NCI-H2029 (cell line): ENCODE measurements around the gene ERGIC1.

ENCODE experiments used
- DNase-seq: peaks from one replicate; lab custom pipeline; 2025; lab: John Stamatoyannopoulos, UW

Gene ERGIC1

DNA sequence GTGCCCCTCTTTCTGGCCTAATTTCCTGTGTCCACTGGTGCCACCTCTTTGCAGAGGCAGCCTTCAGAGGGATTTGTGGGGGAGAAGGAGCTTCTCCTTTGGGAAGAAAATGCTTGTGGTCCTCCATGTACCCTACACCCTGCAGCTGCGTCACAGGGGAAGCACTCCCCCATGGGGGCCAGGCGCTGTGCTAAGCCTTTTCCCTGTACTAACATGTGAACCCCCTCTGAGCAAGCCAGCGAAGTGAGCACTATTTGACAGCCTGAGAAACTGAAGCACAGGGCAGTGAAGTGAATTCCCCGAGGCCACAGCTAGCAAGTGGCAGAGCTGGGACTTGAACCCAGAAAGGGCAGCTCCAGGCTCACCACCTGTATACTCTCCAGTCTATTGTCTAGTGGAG lies 32.3 kb downstream of the ERGIC1 start:
- no peak for DNase-seq

DNA sequence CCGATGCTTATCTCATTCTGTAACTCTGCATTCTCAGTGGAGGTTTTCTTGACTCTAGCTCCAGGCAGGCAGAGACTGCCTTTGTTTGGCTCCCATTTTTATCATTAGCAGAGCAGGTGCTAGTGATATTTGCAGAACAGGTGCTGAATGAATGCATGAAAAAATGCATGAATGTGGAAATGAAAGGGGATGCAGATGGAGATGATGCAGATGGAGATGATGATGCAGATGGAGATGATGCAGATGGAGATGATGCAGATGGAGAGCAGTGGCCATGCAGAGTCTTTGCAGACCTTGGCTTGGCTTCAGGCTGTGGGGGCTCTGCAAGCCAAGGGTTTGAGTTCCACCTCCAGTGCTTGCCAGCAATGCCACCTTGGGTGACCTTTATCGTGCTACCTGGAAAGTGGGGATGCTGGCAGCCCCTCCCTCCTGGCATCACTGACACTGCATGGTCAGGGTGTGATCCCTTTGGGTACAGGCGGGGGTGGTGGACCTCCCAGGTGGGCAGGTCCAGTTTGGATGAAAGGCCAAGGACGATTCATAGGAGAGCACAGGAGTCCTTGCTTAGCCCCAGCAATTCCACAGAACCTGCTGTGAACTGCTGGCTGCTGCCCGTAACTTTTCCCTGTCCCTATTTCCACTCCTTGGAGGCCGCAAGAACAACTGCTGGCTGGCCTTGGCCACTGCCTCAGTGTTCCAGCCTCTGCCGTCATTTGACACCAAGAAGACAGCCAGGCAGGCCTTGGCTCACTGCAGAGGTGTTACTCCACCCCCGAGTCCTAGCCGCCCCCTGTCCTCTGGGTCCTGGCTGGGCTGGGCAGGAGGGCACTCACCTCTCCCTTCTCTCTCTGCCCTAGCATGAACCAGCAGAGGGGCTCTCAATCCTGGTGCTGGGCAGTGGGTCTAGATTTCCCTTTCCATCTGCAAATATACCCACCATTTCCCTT lies 33.0 kb downstream of the ERGIC1 start:
- DNase-seq = no peak

DNA sequence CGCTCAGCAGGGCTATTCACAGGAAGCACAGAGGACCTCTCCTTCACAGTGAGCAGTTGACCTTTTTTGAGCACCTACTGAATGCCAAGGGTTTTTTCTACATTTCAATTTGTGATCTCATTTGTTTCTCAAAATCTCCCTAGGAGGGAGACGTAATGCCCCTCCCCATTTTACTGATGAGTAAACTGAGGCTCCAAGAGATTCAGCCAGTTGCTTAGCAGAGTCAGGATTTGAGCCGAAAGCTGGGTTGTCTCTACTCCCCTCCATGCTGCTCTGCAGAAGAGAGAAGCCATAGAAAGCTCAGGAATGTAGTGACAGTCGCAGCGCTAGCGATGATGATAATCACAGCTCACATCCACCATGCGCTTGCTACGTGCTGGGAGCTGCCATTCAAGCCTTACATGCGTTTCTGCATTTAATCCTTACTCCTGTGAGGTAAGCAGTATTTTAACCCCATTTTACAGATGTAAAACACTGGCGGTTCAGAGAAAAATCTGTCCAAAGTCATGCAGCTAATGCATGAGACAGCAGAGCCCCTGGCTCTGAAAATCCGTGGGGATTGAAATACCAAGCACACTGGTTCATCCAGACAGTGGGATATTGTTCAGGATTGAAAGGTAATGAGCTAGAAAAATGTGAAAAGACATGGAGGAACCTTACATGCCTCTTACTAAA lies 33.8 kb downstream of the ERGIC1 start:
- DNase-seq = no peak

DNA sequence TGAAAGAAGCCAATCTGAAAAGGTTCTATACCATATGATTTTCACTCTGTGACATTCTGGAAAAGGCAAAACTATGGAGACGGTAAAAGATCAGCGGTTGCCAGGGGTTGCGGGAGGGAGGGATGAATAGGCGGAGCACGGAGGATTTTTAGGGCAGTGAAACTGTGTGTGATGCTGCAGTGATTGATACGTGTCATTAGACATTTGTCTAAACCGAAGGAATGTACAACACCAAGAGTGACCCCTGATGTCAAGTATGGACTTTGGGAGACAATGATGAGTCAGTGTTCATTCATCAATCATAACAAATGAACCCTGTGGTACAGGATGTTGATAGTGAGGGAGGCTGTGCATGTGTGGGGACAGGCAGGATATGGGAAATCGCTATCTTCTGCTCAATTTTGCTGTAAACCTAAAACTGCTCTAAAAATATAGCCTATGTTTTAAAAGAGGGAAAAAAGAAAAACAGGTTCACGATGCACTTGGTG lies 34.4 kb downstream of the ERGIC1 start:
- DNase-seq = no peak

DNA sequence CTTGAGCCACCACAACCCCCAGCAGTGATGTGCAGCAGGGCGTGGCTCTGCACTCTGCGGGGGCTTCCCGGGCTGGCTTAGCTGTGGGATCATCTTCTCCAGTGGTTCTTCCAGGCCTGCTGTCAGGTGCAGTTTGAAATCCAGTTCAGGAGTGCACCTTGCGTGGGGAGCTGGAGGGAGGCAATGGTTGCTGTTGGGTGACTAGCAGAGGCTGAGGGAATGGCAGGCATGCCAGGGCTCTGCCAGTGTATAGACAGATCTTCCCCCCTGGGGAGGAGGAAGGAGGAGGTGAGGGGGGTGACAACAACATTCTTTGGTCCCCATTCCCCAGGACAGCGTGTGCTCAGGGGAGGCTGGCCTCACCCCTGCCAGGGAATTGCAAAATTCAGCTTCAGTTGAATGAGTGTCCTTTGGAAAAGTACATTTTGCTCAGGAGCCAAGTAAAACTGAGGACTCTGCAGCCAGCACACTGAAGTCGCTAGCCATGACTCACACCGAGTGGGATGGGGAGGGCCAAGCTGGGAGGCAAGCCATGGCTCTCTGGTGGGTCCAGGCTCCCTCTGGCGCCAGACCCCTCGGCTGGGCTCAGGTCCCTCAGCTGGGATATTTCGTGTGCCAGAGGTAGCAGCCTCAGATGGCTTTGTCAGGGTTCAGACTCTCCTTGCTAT lies 35.0 kb downstream of the ERGIC1 start:
- DNase-seq = no peak

DNA sequence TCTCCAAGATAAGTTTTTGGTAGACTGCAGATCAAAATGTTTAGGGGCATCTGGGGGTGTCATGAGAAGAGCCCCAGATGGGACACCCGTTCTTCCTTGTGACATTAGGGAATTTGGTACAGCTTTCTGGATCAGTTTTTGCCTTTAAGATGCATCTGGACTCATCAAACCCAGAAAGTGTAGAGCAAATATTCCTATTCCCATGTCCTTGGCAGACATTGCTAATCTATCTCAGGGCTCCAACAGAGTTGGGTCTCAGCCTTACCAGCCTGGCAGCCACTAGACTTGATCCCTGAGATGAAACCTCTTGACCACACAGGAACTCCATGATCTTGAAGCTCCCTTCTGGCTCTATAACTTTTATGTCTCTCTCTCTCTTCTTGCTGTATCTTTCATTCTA lies 35.6 kb downstream of the ERGIC1 start:
- no peak for DNase-seq

DNA sequence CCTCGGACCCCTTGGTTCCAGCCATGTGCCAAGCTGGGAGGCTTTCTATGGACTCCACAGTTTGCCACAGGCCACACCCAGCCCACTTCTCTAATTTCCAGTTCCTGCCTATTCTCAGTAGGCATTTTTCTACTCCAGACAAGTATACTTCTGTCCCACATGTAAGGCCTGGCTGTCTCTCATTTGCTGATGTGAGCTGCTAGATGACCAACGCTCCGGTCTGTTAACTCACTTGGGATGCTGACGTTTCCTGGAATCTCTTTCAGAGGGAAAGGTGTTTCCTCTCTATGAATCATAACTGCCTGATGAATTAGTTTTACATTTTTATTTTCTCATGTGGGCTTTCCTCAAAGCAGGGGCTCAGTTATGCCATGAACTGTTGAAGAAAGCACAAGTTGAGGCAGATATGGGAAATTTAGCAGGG lies 36.3 kb downstream of the ERGIC1 start:
- DNase-seq = no peak

DNA sequence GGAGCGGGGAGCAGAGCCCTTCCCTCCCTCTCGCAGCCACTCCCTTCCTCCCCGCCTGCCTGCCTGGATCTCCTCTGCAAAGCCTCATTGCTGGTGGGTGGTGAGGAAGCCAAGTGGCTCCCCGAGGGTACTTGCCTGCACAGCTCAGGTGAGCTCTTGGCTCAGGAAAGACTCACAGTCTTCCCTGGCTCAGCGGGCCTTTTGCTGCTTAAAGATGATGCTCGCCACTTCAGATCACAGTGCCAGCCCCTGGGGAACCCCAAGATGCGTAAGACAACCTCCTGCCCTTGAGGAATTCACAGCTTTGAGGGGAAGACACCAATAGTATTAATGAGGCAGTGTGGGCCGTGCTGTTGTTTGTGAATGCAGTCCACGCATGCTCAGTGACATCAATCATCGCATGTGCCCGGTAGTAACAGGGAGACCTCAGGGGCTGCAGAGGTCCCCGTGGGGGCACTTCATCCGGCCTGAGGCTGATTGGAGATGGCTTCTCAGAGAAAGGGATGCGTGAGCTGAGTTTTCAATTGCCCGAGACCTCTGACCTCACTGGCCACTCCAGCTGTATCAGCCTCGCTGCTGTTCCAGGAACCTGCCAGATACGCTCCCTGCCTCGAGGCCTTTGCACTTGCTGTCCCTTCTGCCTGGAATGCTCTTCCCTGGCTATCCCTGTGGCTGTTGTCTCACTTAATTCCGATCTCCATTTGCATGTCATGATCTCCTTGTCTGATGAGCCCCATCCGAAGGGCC lies 36.8 kb downstream of the ERGIC1 start:
- no peak for DNase-seq

DNA sequence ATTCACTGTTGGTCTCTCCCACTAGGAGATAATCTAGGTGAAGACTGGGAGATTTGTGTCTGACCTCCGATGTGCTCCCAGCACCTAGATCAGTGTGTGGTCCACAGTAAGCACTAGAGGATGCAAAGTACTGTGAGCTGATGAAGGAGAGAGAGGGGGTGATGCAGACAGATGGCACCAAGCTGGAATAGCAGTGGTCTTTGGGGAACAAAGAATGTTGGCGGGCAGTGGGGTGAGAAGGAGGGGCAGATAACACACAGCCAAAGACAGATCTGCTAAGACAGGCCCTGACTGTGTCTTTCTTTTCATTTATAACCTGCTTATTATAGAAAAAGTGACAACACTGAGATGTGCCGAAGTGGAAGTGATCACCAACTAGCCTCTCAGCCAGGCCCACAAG lies 37.5 kb downstream of the ERGIC1 start:
- no peak for DNase-seq

DNA sequence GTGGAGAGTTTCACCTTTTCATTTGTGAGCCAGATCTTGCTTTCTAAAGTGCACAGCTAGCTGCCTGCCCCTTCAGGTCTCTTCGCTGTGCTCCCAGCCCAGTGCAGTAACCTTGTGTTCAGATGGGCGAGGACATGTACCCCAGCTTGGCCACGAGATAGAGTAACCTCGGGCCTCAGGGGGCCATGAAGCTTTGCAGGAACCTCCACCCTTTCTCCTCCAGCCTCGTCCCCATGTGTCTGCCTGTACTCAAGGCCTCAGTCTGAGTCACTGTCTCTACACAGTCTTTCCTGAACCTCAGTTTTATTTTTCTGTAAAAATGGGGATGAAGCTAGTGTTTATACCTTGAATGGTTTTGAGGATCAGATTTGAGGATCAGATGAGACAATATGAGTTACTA lies 37.9 kb downstream of the ERGIC1 start:
- no peak for DNase-seq

DNA sequence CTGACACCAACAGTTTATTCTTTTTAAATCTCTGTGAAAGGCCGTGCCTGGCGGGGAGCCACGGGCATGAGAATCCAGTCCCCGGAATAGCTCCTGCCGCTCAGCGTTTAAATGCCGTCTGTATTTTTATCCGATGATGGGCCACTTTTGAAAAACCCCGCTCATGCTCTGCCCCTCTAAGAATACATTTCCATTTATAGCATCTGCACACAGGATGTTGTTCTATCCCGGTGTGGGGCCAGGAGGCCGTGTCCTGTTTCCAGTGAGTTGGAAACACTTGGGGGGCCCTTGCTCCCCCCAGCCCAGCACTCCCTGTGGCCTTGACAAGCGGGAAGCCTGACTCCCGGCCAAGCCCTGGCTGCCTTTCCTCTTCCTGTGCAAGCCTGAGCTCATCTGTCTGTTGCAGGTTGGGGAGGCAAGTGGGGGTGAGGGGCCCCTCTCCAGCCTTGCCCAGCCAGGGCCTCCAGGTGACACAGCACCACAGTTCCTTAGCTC lies 39.0 kb downstream of the ERGIC1 start:
- DNase-seq = no peak

DNA sequence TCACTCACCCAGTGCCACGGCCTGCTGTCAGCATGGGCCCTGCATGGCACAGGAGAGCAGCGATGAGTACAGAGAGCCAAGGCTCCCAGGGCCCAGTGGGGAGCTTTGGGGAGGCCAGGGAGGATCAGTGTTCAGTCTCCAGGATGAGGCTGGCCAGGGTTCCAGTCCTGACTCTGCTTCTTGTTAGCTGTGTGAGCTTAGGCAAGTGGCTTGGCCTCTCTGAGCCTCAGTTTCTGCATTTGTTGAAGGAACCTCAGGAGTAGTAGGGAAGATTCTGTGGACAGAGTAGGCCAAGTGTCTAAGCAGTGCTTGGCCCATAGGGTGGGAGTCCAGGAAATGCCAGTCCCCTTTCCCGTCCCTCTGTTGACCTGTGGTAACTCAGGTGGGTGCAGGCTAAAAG lies 39.5 kb downstream of the ERGIC1 start:
- no peak for DNase-seq

DNA sequence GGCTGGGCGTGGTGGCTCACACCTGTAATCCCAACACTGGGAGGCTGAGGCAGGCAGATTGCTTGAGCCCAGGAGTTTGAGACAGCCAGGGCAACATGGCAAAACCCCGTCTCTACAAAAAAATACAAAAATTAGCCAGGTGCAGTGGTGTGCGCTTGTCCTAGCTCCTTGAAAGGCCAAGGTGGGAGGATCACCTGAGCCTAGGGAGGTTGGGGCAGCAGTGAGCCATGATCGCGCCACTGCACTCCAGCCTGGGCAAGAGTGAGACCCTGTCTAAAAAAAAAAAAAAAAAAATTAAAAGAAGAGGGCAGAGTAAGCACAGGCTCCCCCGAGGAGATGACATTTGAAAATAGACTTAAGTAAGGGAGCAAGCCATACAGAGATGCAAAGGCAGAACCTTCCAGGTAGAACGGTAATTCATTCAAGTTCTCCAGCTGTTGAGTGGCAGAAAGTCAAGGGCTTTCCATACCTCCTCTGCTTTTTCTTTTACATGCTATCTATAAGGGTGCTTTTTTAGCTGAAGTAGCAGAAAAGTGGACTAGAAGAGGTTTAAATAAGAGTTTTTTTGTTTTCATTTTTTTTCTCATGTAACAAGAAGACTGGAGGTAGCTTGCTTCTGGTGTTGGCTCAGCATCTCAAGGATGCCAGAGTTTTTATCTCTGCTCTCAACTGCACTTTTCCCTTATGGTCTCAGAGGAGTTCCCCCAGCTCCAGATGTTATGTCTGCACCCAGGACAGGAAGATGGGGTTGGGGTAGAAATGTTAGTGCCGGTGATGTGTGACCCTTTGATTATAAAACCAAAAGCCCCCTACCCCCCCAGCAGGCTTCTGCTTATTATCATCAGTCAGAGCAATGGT lies 40.8 kb downstream of the ERGIC1 start:
- DNase-seq = no peak

DNA sequence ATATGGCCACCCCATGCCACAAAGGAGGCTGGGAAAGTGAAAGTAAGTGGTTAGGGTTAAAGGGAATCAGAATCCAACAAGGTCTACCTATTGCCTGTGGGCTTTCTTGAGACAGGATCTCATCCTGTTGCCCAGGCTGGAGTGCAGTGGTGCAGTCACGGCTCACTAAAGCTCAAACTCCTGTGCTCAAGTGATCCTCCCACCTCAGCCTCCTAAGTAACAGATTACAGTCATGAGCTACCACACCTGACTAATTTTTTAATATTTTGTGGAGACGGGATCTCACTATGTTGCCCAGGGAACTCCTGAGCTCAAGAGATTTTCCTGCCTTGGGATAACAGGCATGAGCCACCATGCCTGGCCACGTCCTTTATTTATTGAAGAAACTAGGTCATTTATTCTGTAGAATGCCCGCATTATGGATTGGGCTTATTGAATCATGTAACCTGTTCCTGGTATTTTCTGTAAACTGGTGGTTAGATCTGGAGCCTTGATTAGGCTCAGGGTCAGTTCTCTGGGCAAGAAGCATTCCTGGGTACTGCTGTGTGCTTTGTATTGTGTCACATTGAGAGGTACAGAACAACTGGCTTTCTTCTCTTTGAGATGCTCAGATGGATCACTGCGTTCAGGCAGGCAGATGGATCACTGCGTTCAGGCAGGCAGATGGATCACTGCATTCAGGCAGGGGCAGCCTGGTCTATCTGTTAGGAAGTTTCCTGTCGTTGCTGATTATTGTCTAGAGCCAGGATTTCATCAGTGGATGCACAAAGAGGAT lies 41.6 kb downstream of the ERGIC1 start:
- DNase-seq = no peak

DNA sequence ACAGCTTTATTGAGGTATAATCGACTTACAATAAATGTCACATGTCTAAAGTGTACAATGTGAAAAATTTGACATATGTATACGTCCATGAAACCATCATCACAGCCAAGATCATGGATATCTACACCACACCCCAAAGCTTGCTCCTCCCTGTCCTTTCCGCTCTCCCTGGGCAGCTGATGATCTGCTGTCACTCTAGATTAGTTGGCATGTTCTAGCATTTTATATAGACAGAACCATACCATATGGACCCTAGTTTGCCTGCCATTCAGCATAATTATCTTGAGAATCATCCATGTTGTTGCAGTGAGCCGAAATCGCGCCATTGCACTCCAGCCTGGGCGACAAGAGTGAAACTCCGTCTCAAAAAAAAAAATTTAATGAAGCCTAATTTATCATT lies 42.5 kb downstream of the ERGIC1 start:
- no peak for DNase-seq

DNA sequence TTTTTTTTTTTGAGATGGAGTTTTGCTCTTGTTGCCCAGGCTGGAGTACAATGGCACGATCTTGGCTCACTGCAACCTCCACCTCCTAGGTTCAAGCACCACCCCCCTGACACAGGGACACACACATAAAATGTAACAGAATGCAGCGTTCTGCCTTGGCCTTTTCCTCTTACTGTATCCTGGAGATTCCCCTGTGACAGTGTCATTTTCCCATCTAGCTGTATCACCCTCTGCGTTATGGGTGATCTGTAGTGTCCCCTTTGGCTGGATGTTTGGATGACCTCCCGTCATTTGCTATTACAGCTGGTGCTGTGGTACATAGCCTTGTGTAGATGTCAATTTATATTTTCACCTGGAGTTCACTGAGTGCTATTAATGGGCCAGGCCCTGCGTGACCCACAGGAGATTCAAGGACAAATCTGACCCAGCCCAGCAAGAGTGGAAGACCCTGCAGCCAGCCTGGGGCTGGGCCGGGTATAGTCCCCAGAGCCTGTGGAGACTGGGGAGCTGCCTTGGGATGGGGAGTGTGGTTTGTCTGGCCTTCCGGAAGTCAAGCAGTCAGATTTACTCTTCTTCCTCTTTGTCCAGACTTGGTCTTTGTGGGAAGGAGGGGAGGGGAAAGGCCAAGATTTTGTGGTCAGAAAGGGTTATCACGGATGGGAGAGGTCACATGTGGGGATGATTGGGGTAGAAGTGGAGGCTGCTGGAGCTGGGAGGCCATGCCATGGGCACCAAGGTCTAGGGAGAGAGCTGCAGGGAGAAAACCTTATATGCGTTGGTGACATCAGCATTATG lies 43.6 kb downstream of the ERGIC1 start:
- DNase-seq = no peak

DNA sequence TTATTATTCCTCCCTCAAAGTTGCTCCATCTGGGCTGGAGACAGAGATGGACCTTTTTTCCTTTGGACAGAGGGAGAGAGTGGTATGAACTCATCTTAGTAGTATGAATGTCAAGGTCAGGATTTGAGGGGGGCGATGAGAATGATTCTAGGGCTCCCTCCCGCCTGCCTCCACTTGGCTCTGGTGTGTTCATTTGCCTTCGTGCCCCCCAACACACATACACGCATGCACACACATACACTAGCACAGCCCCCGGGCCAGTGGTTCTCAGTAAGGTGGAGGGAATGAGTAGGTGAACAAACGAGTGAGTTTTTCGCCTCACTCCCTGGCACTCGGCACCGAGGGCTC lies 44.5 kb downstream of the ERGIC1 start:
- no peak for DNase-seq

DNA sequence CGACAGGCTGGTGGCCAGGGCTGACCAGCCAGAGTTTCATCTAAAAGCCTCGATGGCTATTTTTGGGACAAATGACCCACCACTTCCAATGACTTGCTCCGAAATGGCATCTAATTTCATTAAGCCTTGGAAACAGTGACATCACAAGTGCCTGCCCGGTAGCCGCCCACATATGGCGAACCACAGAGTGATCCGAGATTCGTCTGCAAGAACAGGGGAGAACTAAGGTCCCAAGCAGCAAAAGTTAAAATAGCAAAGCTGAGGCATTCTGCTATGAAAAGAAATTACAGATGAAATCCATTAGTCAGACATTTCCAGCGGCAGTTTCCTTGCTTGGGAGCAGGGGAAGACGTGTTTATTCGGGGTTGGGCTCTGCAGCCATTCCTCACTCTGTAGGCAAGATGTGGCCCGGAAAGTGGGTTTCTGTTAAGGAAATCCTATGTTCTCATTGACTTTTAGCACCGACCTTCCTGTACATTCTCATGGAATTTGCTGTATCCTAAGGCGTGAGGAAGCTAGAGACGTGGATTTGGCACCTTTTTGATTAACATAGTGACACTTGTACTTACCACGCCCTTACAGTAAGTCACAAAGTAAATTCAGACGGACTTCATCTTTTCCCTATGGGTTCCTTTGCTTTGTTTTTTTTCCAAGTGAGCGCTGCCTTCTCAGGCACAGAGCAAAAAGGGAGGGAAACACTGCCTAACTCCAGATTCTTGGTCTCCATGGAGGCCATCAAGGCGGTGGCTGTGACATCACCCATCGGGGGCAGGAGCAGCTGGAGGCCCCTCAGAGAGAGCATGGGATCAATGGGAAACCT lies 45.1 kb downstream of the ERGIC1 start:
- DNase-seq = no peak
